Liver (tissue), 3 donors: ENCODE data around the gene REPS1.

Source experiments
- CTCF ChIP-seq: fragments of 150-350 bp; IDR thresholded peaks from 2 replicates; pipeline ENCODE4 v1.5.1; 2017; ENCODE audit warnings: improper control_type of control experiment, low read depth, low read length; ENCODE audit not compliant: missing input control
- EGR1 ChIP-seq, 2 donors: IDR thresholded peaks; 2 replicates each; pipeline ENCODE4 v1.6.1; 2016 to 2018; ENCODE audit warnings: antibody characterized with exemption in 2 of 2, low read depth in 2 of 2
- GABPA ChIP-seq, 2 donors: IDR thresholded peaks in 1 of 2; conservative IDR thresholded peaks in 1 of 2; 2 replicates each; pipeline ENCODE4 v1.6.1; 2016; ENCODE audit warnings: antibody characterized with exemption in 2 of 2, mild to moderate bottlenecking in 1 of 2, moderate library complexity in 1 of 2
- HNF4A ChIP-seq, 2 donors: conservative IDR thresholded peaks; 2 replicates each; pipeline ENCODE4 v1.6.1; 2016; ENCODE audit warnings: antibody characterized with exemption in 2 of 2, mild to moderate bottlenecking in 2 of 2
- JUND ChIP-seq, 2 donors: IDR thresholded peaks; 2 replicates each; pipeline ENCODE4 v1.6.1; 2016; ENCODE audit warnings: antibody characterized with exemption in 2 of 2
- RAD21 ChIP-seq, 2 donors: IDR thresholded peaks; 2 replicates each; pipeline ENCODE4 v1.6.1; 2016; ENCODE audit warnings: antibody characterized with exemption in 2 of 2, mild to moderate bottlenecking in 2 of 2
- REST ChIP-seq: IDR thresholded peaks from 2 replicates; pipeline ENCODE4 v1.6.1; 2016; ENCODE audit warnings: antibody characterized with exemption, mild to moderate bottlenecking
- SP1 ChIP-seq: IDR thresholded peaks from 2 replicates; pipeline ENCODE4 v1.6.1; 2018; ENCODE audit warnings: antibody characterized with exemption, mild to moderate bottlenecking
- TAF1 ChIP-seq: conservative IDR thresholded peaks from 2 replicates; pipeline ENCODE4 v1.6.1; 2016; ENCODE audit warnings: antibody characterized with exemption, mild to moderate bottlenecking
- YY1 ChIP-seq: IDR thresholded peaks from 2 replicates; pipeline ENCODE4 v1.6.1; 2016; ENCODE audit warnings: antibody characterized with exemption, mild to moderate bottlenecking
- TF ChIP-seq, protein P1 (sequence below): IDR thresholded peaks from 2 replicates; pipeline ENCODE4 v1.6.1; 2016; ENCODE audit warnings: antibody characterized with exemption
- TF ChIP-seq, protein P2 (sequence below): IDR thresholded peaks from 2 replicates; pipeline ENCODE4 v1.6.1; 2016; ENCODE audit warnings: antibody characterized with exemption
- TF ChIP-seq, protein P3 (sequence below): IDR thresholded peaks from 2 replicates; pipeline ENCODE4 v1.6.1; 2016; ENCODE audit warnings: antibody characterized with exemption
- donor health status: healthy.
- donor health status: healthy.

GRCh38 chr6:138914701-138915100, 73.4 kb downstream of the REPS1 start:
- no peak for TF ChIP-seq HNF4A (conservative IDR thresholded peaks at IDR 0.05)
- TF ChIP-seq JUND (IDR thresholded peaks at IDR 0.05): no peak
- TF ChIP-seq CTCF: no peak
- TF ChIP-seq TAF1: no peak
- TF ChIP-seq RAD21 (IDR thresholded peaks at IDR 0.05): no peak
- no peak for TF ChIP-seq REST
- no peak for TF ChIP-seq YY1
- no peak for TF ChIP-seq SP1
- TF ChIP-seq, protein P1, sequence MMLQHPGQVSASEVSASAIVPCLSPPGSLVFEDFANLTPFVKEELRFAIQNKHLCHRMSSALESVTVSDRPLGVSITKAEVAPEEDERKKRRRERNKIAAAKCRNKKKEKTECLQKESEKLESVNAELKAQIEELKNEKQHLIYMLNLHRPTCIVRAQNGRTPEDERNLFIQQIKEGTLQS: no peak
- TF ChIP-seq, protein P2, sequence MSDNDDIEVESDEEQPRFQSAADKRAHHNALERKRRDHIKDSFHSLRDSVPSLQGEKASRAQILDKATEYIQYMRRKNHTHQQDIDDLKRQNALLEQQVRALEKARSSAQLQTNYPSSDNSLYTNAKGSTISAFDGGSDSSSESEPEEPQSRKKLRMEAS: no peak
- TF ChIP-seq GABPA (IDR thresholded peaks at IDR 0.05 in 1 of 2, conservative IDR thresholded peaks at IDR 0.05 in 1 of 2): no peak
- no peak for TF ChIP-seq EGR1 (IDR thresholded peaks at IDR 0.05; ENCODE audit: low read depth in 2 of 2)
- TF ChIP-seq, protein P3, sequence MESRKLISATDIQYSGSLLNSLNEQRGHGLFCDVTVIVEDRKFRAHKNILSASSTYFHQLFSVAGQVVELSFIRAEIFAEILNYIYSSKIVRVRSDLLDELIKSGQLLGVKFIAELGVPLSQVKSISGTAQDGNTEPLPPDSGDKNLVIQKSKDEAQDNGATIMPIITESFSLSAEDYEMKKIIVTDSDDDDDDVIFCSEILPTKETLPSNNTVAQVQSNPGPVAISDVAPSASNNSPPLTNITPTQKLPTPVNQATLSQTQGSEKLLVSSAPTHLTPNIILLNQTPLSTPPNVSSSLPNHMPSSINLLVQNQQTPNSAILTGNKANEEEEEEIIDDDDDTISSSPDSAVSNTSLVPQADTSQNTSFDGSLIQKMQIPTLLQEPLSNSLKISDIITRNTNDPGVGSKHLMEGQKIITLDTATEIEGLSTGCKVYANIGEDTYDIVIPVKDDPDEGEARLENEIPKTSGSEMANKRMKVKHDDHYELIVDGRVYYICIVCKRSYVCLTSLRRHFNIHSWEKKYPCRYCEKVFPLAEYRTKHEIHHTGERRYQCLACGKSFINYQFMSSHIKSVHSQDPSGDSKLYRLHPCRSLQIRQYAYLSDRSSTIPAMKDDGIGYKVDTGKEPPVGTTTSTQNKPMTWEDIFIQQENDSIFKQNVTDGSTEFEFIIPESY: no peak
